ENCODE measurements around the gene GAMT. TPM values are rescaled to one million over a fixed set of nuclear protein-coding genes. Genes with fewer than 3 reads are reported as not detected.

Gene GAMT
- total and polyA plus RNA-seq, 8 donors, result 5.9 to 26.1 (median 23.3) TPM

GRCh38 chr19:1369214-1369805 is 32.0 kb downstream of the GAMT start:
- H3K4me3 ChIP-seq, result no peak overlapping the region
- no peak overlapping the region for H3K27ac ChIP-seq
- H3K27me3 ChIP-seq, result no peaks in the 10 kb centered on the region
- no peak for ATAC-seq
- peaks cover 0 to 89% of the 10 kb centered on the region in 2 donors for H3K36me3 ChIP-seq
- no peak for TF ChIP-seq CTCF (IDR thresholded peaks at IDR 0.05)
- intact Hi-C loops (cut with DNase I), result no loop called here
- H3K4me1 ChIP-seq, result peaks cover 0 to 13% of the 10 kb centered on the region in 2 donors
- H3K9me3 ChIP-seq, result no peaks in the 10 kb centered on the region
- peak in 1 of 4 donors; percentile 64 for DNase-seq

DNA sequence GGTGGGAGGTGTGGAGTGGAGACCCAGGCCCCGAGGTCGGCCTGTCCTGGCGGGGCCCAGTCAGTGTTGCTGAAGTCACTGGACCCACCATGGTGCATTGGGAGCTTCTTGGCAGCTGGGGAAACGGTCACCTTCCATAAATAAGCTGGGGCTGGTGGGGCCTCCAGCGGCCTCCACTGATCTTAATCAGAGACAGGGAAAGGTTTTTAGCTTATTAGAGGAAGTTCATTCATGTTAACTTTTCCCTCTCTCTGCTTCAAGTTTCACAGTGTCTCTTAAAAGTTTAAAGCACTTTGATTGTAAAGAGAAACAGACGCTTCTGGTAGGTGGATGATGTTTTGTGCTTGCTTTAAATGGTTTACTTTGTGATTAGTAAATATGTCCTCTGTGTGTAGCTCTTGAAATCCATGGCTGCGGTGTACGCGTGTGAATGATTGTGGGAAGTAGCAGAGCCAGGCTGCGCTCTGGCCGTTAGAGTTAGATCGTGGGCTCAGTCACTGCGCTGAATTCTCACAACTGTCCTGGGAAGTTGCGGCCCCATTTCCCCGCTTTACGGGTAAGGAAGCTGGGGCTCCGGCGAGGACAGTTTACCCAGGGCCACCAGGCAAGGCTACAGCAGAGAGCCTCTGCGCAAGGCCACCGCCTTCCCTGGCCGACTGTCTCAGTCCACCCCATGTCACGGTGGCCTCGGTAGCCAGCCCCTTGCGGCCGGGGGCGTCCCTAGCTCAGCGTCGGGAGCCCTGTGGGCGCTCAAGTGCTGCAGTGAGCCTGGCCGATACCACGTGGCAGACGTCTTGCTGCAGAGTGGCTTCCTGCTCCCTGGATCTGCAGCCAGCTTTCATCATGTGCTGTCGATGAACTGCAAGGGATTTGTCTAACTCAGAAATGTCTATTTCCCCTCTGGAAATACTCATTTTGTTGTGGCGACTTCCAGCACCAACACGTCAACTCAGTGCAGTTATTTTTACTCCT is 34.2 kb downstream of the GAMT start:
- peak; percentile 31 for ATAC-seq
- Histone ChIP-seq H3K4me1 (peaks cover 0 to 32% of the 10 kb centered on the region in 2 donors), H3K36me3 (peaks cover 0 to 85% of the 10 kb centered on the region in 2 donors), H3K4me3 (no peak overlapping the region), H3K27me3 (no peaks in the 10 kb centered on the region), H3K27ac (no peak overlapping the region), H3K9me3 (no peaks in the 10 kb centered on the region)
- peak in 1 of 4 donors; percentile 33 for DNase-seq
- intact Hi-C loops (cut with DNase I), result no loop called here
- no peak for TF ChIP-seq CTCF (IDR thresholded peaks at IDR 0.05)

DNA sequence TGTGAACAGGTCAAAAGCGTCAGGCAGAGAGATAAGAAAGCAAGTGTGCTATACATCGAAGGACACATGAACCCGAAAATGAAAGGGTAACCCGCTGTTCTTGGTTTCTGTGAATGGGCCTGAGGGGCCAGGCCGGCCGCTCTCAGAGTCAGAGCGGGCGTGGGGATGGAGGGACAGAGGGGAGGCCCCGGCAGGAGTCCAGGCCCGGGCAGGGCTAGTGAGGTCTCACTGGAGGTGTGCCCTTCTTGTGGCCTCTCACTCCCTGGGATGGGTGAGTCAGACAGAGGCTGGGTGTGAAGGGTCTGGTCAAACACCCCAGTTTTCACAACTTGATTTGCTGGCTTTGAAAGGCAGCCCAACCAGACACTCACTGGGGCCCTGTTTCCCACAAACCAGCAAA is 35.0 kb downstream of the GAMT start:
- Histone ChIP-seq H3K36me3 (peaks cover 0 to 85% of the 10 kb centered on the region in 2 donors), H3K27me3 (no peaks in the 10 kb centered on the region), H3K4me3 (no peak overlapping the region), H3K27ac (no peak overlapping the region), H3K9me3 (no peaks in the 10 kb centered on the region), H3K4me1 (peaks cover 3 to 40% of the 10 kb centered on the region in 2 donors)
- ATAC-seq (no peak), DNase-seq (no peak)
- TF ChIP-seq CTCF (IDR thresholded peaks at IDR 0.05), result no peak
- intact Hi-C loops (cut with DNase I), result no loop called here

GRCh38 chr19:1365319-1366269 is 35.7 kb downstream of the GAMT start:
- Histone ChIP-seq H3K4me1 (peaks cover 10 to 47% of the 10 kb centered on the region in 2 donors), H3K4me3 (no peak overlapping the region), H3K27me3 (no peaks in the 10 kb centered on the region), H3K27ac (no peak overlapping the region), H3K36me3 (peaks cover 0 to 85% of the 10 kb centered on the region in 2 donors), H3K9me3 (no peaks in the 10 kb centered on the region)
- no peak for TF ChIP-seq CTCF (IDR thresholded peaks at IDR 0.05)
- intact Hi-C loops (cut with DNase I), result no loop called here
- DNase-seq, result no peak
- no peak for ATAC-seq
